Gastroesophageal sphincter (tissue), 3 donors: ENCODE data around the gene TEX26.

Experiments used
- CTCF ChIP-seq, 4 experiments: fragments of 200-600 bp in 2 of 4; fragments of 450-650 bp in 2 of 4; sonication (generic) in 1 of 4; IDR thresholded peaks; one replicate each; pipeline ENCODE4 v1.5.1; 2017 to 2019; ENCODE audit warnings: antibody characterized with exemption in 4 of 4, mild to moderate bottlenecking in 2 of 4, moderate library complexity in 2 of 4
- POLR2A ChIP-seq, 2 donors: fragments of 450-650 bp; IDR thresholded peaks; one replicate each; pipeline ENCODE4 v1.6.1; 2017; ENCODE audit warnings: antibody characterized with exemption in 2 of 2, mild to moderate bottlenecking in 2 of 2, moderate library complexity in 1 of 2

- TF ChIP-seq CTCF (IDR thresholded peaks at IDR 0.05) (no peak), POLR2A (IDR thresholded peaks at IDR 0.05) (no peak)
Observed at GRCh38 chr13:31015199-31015598, 82.7 kb downstream of the TEX26 start.
